KMS-11 (cell line): ENCODE data around the gene THSD1.

Experiments
- H2AFZ ChIP-seq: fragments of 200-600 bp; sonication (generic); 2 replicates; pipeline ENCODE4 v1.6.1; 2016; ENCODE audit warnings: antibody characterized with exemption, mixed run types, low read depth
- H3K27ac ChIP-seq: fragments of 200-600 bp; sonication (generic); 2 replicates; pipeline ENCODE4 v1.6.1; 2016; ENCODE audit warnings: mild to moderate bottlenecking, mixed run types
- H3K27me3 ChIP-seq: fragments of 200-600 bp; sonication (generic); 2 replicates; pipeline ENCODE4 v1.6.1; 2017; ENCODE audit warnings: mild to moderate bottlenecking, low read depth, mixed run types, moderate library complexity; ENCODE audit not compliant: insufficient read depth
- H3K36me3 ChIP-seq: fragments of 200-600 bp; sonication (generic); 2 replicates; pipeline ENCODE4 v1.6.1; 2017; ENCODE audit warnings: mild to moderate bottlenecking, mixed run types; ENCODE audit not compliant: insufficient read depth
- H3K4me1 ChIP-seq: fragments of 200-600 bp; sonication (generic); 2 replicates; pipeline ENCODE4 v1.6.1; 2016; ENCODE audit warnings: mild to moderate bottlenecking, low read depth, mixed run types; ENCODE audit not compliant: poor library complexity, severe bottlenecking
- H3K4me2 ChIP-seq: fragments of 200-600 bp; sonication (generic); 2 replicates; pipeline ENCODE4 v1.7.0; 2016; ENCODE audit warnings: mild to moderate bottlenecking, mixed run types
- H3K4me3 ChIP-seq: fragments of 200-600 bp; sonication (generic); IDR thresholded peaks from 2 replicates; pipeline ENCODE4 v1.6.1; 2017; ENCODE audit warnings: low read depth, low read length, mixed read lengths; ENCODE audit not compliant: insufficient read depth
- H3K79me2 ChIP-seq: fragments of 200-600 bp; sonication (generic); 2 replicates; pipeline ENCODE4 v1.6.1; 2016; ENCODE audit warnings: low read depth, mixed run types; ENCODE audit not compliant: insufficient read depth
- H3K9ac ChIP-seq: fragments of 200-600 bp; sonication (generic); 2 replicates; pipeline ENCODE4 v1.6.1; 2016; ENCODE audit warnings: mild to moderate bottlenecking, mixed run types
- H4K20me1 ChIP-seq: fragments of 200-600 bp; sonication (generic); 2 replicates; pipeline ENCODE4 v1.6.1; 2016; ENCODE audit warnings: mild to moderate bottlenecking, mixed run types; ENCODE audit not compliant: insufficient read depth
- TF ChIP-seq, protein P1 (sequence below): fragments of 200-600 bp; sonication (generic); conservative IDR thresholded peaks from 2 replicates; pipeline ENCODE4 v1.6.1; 2017; ENCODE audit warnings: low read depth, mild to moderate bottlenecking, antibody characterized with exemption, low read length, moderate library complexity, mixed read lengths

Gene THSD1

DNA sequence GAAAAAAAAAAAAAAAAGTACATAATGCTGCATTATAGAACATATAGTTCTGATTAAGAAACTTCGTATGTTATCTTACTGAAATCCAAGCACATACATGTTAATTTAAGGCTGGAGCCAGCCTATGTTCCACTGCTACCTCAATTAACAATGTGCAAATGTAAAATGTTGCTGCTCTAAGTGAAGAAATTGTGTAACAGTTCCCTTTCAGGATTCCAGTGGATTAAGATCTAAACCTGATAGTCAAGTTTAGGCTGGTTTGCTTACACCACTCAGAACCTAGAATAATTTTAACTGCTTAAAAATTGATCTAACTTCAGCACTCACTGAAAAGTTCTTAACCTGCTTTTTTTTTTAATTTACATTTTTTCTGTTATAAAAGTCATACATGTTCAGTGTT is 40.3 kb upstream of the THSD1 start:
- Histone ChIP-seq H3K4me1 (peaks cover 27% of the 10 kb centered on the region), H3K27ac (no peak overlapping the region), H3K4me3 (no peak overlapping the region), H3K4me2 (no peak overlapping the region), H2AFZ (no peak overlapping the region), H3K79me2 (peaks cover 51% of the 10 kb centered on the region), H3K27me3 (no peaks in the 10 kb centered on the region), H4K20me1 (no peaks in the 10 kb centered on the region), H3K36me3 (no peaks in the 10 kb centered on the region), H3K9ac (no peak overlapping the region)
- TF ChIP-seq, protein P1, sequence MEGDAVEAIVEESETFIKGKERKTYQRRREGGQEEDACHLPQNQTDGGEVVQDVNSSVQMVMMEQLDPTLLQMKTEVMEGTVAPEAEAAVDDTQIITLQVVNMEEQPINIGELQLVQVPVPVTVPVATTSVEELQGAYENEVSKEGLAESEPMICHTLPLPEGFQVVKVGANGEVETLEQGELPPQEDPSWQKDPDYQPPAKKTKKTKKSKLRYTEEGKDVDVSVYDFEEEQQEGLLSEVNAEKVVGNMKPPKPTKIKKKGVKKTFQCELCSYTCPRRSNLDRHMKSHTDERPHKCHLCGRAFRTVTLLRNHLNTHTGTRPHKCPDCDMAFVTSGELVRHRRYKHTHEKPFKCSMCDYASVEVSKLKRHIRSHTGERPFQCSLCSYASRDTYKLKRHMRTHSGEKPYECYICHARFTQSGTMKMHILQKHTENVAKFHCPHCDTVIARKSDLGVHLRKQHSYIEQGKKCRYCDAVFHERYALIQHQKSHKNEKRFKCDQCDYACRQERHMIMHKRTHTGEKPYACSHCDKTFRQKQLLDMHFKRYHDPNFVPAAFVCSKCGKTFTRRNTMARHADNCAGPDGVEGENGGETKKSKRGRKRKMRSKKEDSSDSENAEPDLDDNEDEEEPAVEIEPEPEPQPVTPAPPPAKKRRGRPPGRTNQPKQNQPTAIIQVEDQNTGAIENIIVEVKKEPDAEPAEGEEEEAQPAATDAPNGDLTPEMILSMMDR, result no peak

DNA sequence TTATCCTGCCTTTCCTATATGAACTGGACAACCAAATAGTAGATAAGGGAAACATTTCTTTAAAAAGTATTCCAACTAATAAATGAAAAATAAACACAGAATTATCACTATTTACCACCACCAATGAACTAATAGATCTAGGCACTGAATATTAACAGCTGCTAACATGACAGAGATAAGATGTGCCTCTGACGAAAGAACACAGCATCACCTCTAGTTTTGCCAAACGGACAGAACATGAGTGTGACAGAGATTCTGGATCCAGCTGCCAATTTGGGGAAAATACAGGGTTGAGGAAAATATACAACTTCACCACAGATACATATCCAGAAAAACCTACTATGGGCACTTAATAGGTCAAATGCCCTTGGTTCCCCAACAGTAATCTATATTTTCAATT is 26.5 kb upstream of the THSD1 start:
- H3K4me3 ChIP-seq, result no peak overlapping the region
- H3K9ac ChIP-seq, result no peak overlapping the region
- TF ChIP-seq, protein P1, result no peak
- no peak overlapping the region for H3K27ac ChIP-seq
- H3K36me3 ChIP-seq, result no peaks in the 10 kb centered on the region
- no peak overlapping the region for H3K4me2 ChIP-seq
- no peaks in the 10 kb centered on the region for H3K27me3 ChIP-seq
- no peaks in the 10 kb centered on the region for H3K79me2 ChIP-seq
- H3K4me1 ChIP-seq, result no peaks in the 10 kb centered on the region
- H2AFZ ChIP-seq, result no peak overlapping the region
- no peaks in the 10 kb centered on the region for H4K20me1 ChIP-seq

DNA sequence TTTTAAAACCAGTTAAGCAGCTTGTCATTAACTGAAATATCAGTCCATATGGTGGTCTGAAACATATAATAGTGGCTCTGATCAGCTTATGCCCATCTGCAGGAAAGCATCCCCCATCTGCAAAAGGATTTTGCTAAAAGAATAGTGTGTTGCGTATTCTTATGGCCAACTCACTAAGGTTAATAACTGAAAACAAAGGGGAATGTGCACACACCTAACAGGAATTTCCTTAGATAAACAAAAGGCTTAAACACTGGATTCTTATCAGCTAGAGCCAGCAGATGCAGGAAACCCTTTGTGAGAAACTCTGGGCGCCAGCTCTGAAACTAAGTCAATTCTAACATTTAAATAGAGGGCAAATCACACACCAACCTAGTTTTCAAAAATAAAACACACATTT is 22.3 kb upstream of the THSD1 start:
- no peaks in the 10 kb centered on the region for H4K20me1 ChIP-seq
- no peak overlapping the region for H3K9ac ChIP-seq
- H2AFZ ChIP-seq, result no peak overlapping the region
- H3K27ac ChIP-seq, result no peak overlapping the region
- no peaks in the 10 kb centered on the region for H3K4me1 ChIP-seq
- no peak overlapping the region for H3K4me3 ChIP-seq
- H3K79me2 ChIP-seq, result no peaks in the 10 kb centered on the region
- no peaks in the 10 kb centered on the region for H3K27me3 ChIP-seq
- TF ChIP-seq, protein P1, result no peak
- no peaks in the 10 kb centered on the region for H3K36me3 ChIP-seq
- H3K4me2 ChIP-seq, result no peak overlapping the region

DNA sequence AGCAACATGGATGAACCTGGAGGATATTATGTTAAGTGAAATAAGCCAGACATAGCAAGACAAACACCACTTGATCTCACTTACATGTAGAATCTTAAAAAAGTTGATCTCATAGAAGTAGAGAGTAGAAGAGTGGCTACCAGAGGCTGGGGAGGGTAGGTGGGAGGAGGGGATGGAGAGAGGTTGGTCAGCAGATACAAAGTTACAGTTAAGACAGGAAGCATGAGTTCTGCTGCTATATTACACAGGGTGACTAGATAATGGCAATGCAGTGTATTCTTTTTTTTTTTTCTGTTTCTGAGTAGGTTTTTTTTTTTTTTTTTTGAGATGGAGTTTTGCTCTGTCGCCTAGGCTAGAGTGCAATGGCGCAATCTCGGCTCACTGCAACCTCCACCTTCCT is 15.2 kb upstream of the THSD1 start:
- Histone ChIP-seq H3K79me2 (no peaks in the 10 kb centered on the region), H3K27me3 (no peaks in the 10 kb centered on the region), H3K4me2 (no peak overlapping the region), H2AFZ (no peak overlapping the region), H3K4me3 (no peak overlapping the region), H3K4me1 (no peaks in the 10 kb centered on the region), H3K9ac (no peak overlapping the region), H4K20me1 (no peaks in the 10 kb centered on the region), H3K36me3 (no peaks in the 10 kb centered on the region), H3K27ac (no peak overlapping the region)
- TF ChIP-seq, protein P1, result no peak
